Mononuclear cell (primary cell): ENCODE measurements around the gene ZNF469. TPM values are rescaled to one million over a fixed set of nuclear protein-coding genes. Genes with fewer than 3 reads are reported as not detected.
"Not testable (repeated sequence)": the region's sequence is repeated elsewhere in the genome, so short reads cannot be mapped to it uniquely, and the experiment has no call there.

ENCODE experiments used
- H3K27me3 ChIP-seq: 2 replicates; pipeline ENCODE4 v1.6.0; 2011; ENCODE audit warnings: low read length, control low read depth; ENCODE audit not compliant: insufficient read depth
- H3K4me1 ChIP-seq: 2 replicates; pipeline ENCODE4 v1.5.1; 2011; ENCODE audit warnings: mild to moderate bottlenecking, low read length, control low read depth; ENCODE audit not compliant: insufficient read depth
- H3K4me3 ChIP-seq: 2 replicates; pipeline ENCODE4 v1.5.1; 2011; ENCODE audit warnings: mild to moderate bottlenecking, low read length, moderate library complexity
- H3K9me3 ChIP-seq: 2 replicates; pipeline ENCODE4 v1.5.1; 2011; ENCODE audit warnings: low read depth, mild to moderate bottlenecking, control low read depth, low read length
- total RNA-seq: library from RNA; depleted of rRNA; stranded (reverse); fragments of >200 nt; gene quantifications from one replicate; pipeline ENCODE4 v1.2.3, GENCODE V29; 2012

ZNF469 gene
- total RNA-seq, 1 donor: 0.94 TPM

GRCh38 chr16:88408561-88409142, 25.9 kb downstream of the ZNF469 start:
- Histone ChIP-seq H3K27me3 (no peaks in the 10 kb centered on the region), H3K9me3 (no peaks in the 10 kb centered on the region), H3K4me3 (no peak overlapping the region), H3K4me1 (peaks cover 13% of the 10 kb centered on the region)

- H3K4me1 ChIP-seq: peaks cover 13% of the 10 kb centered on the region
- no peak overlapping the region for H3K4me3 ChIP-seq
- no peaks in the 10 kb centered on the region for H3K27me3 ChIP-seq
- no peaks in the 10 kb centered on the region for H3K9me3 ChIP-seq
These were observed 26.7 kb downstream of the ZNF469 start for GRCh38 chr16:88409296-88410065.

GRCh38 chr16:88410297-88410968, 27.7 kb downstream of the ZNF469 start:
- H3K4me3 ChIP-seq, H3K9me3 ChIP-seq, H3K27me3 ChIP-seq: not testable (repeated sequence)
- H3K4me1 ChIP-seq: peaks cover 13% of the 10 kb centered on the region

- Histone ChIP-seq H3K4me3 (no peak overlapping the region), H3K4me1 (peaks cover 13% of the 10 kb centered on the region), H3K9me3 (no peaks in the 10 kb centered on the region), H3K27me3 (no peaks in the 10 kb centered on the region)
These were observed 29.3 kb downstream of the ZNF469 start for GRCh38 chr16:88411951-88412576.

- H3K4me3 ChIP-seq: no peak overlapping the region
- H3K9me3 ChIP-seq: no peaks in the 10 kb centered on the region
- peaks cover 10% of the 10 kb centered on the region for H3K4me1 ChIP-seq
- no peaks in the 10 kb centered on the region for H3K27me3 ChIP-seq
These were observed 30.0 kb downstream of the ZNF469 start for GRCh38 chr16:88412766-88413165.

GRCh38 chr16:88413231-88413630, 30.5 kb downstream of the ZNF469 start:
- Histone ChIP-seq H3K27me3 (no peaks in the 10 kb centered on the region), H3K4me3 (no peak overlapping the region), H3K4me1 (peaks cover 5% of the 10 kb centered on the region), H3K9me3 (no peaks in the 10 kb centered on the region)

- no peak overlapping the region for H3K4me3 ChIP-seq
- H3K27me3 ChIP-seq: no peaks in the 10 kb centered on the region
- H3K9me3 ChIP-seq: no peaks in the 10 kb centered on the region
- peaks cover under 1% of the 10 kb centered on the region for H3K4me1 ChIP-seq
These were observed 30.9 kb downstream of the ZNF469 start for GRCh38 chr16:88413631-88414030.

GRCh38 chr16:88414521-88415380, 32.0 kb downstream of the ZNF469 start:
- Histone ChIP-seq H3K9me3 (no peaks in the 10 kb centered on the region), H3K4me3 (no peak overlapping the region), H3K27me3 (no peaks in the 10 kb centered on the region), H3K4me1 (no peaks in the 10 kb centered on the region)

- Histone ChIP-seq H3K4me1 (no peaks in the 10 kb centered on the region), H3K9me3 (no peaks in the 10 kb centered on the region), H3K27me3 (no peaks in the 10 kb centered on the region), H3K4me3 (no peak overlapping the region)
These were observed 32.6 kb downstream of the ZNF469 start for GRCh38 chr16:88415381-88415705.

GRCh38 chr16:88415713-88416323, 33.1 kb downstream of the ZNF469 start:
- H3K4me1 ChIP-seq: no peaks in the 10 kb centered on the region
- no peaks in the 10 kb centered on the region for H3K9me3 ChIP-seq
- H3K27me3 ChIP-seq: no peaks in the 10 kb centered on the region
- H3K4me3 ChIP-seq: no peak overlapping the region

- Histone ChIP-seq H3K27me3 (no peaks in the 10 kb centered on the region), H3K4me1 (no peaks in the 10 kb centered on the region), H3K9me3 (no peaks in the 10 kb centered on the region), H3K4me3 (no peak overlapping the region)
These were observed 33.9 kb downstream of the ZNF469 start for GRCh38 chr16:88416686-88417085.

GRCh38 chr16:88417684-88418476, 35.1 kb downstream of the ZNF469 start:
- no peaks in the 10 kb centered on the region for H3K27me3 ChIP-seq

GRCh38 chr16:88418869-88419268, 36.1 kb downstream of the ZNF469 start:
- Histone ChIP-seq H3K27me3 (no peaks in the 10 kb centered on the region), H3K4me1 (no peaks in the 10 kb centered on the region), H3K9me3 (no peaks in the 10 kb centered on the region), H3K4me3 (no peak overlapping the region)

More at GRCh38 chr16:88417684-88418476, 35.1 kb downstream of the ZNF469 start:
- Histone ChIP-seq H3K4me1 (no peaks in the 10 kb centered on the region), H3K4me3 (no peak overlapping the region), H3K9me3 (no peaks in the 10 kb centered on the region)

- Histone ChIP-seq H3K9me3 (no peaks in the 10 kb centered on the region), H3K4me1 (no peaks in the 10 kb centered on the region), H3K4me3 (no peak overlapping the region), H3K27me3 (no peaks in the 10 kb centered on the region)
These were observed 37.0 kb downstream of the ZNF469 start for GRCh38 chr16:88419790-88420189.
